Vagina (tissue), 2 donors: ENCODE data around the gene TSPAN15. TPM values are rescaled to one million over a fixed set of nuclear protein-coding genes. Genes with fewer than 3 reads are reported as not detected.

Experiments used
- DNase-seq, 2 donors: peaks; one replicate each; pipeline ENCODE4 v3.0.0-alpha.2; 2017; ENCODE audit errors: extremely low spot score in 2 of 2
- H3K27ac ChIP-seq: fragments of 200-600 bp; sonication (generic); one replicate; pipeline ENCODE4 v1.5.1; 2019
- H3K27me3 ChIP-seq: fragments of 200-600 bp; sonication (generic); one replicate; pipeline ENCODE4 v1.5.1; 2019
- H3K36me3 ChIP-seq, 2 donors: fragments of 200-600 bp; sonication (generic); one replicate each; pipeline ENCODE4 v1.5.1; 2017 to 2019
- H3K4me1 ChIP-seq: fragments of 200-600 bp; sonication (generic); one replicate; pipeline ENCODE4 v1.5.1; 2019
- H3K4me3 ChIP-seq, 2 donors: fragments of 200-600 bp; sonication (generic); 1 replicate in 1 of 2; 2 replicates in 1 of 2; pipeline ENCODE4 v1.5.1; 2016 to 2019
- H3K9me3 ChIP-seq: fragments of 200-600 bp; sonication (generic); one replicate; pipeline ENCODE4 v1.5.1; 2019
- CTCF ChIP-seq, 3 experiments: fragments of 450-650 bp in 2 of 3; fragments of 200-600 bp in 1 of 3; sonication (generic) in 1 of 3; IDR thresholded peaks; one replicate each; pipeline ENCODE4 v1.5.1; 2017 to 2019; ENCODE audit warnings: antibody characterized with exemption in 3 of 3, mild to moderate bottlenecking in 2 of 3, moderate library complexity in 2 of 3
- POLR2A ChIP-seq, 2 donors: fragments of 450-650 bp; IDR thresholded peaks; one replicate each; pipeline ENCODE4 v1.6.1; 2017; ENCODE audit warnings: antibody characterized with exemption in 2 of 2, mild to moderate bottlenecking in 2 of 2, moderate library complexity in 2 of 2
- POLR2AphosphoS5 ChIP-seq, 2 donors: sonication (generic); formaldehyde crosslinking; IDR thresholded peaks; one replicate each; pipeline ENCODE4 v1.9.0; 2017; ENCODE audit warnings: antibody characterized with exemption in 2 of 2, mild to moderate bottlenecking in 2 of 2, low read depth in 1 of 2; ENCODE audit not compliant: insufficient read depth in 1 of 2
- intact Hi-C: fragments of 100-400 bp; cut with DNase I; formaldehyde crosslinking; loops from one replicate; pipeline ENCODE4 v1.15.1; 2023
- total RNA-seq: library from RNA; depleted of rRNA; stranded (reverse); fragments of >200 nt; gene quantifications from one replicate; pipeline ENCODE4 v1.2.3, GENCODE V29; 2016

The TSPAN15 gene
- total RNA-seq, 1 donor from 2014 or later, result 26.5 TPM

- no peak for DNase-seq
- intact Hi-C loops, result no loop called here
- no peaks in the 10 kb centered on the region for H3K9me3 ChIP-seq
- no peak overlapping the region for H3K4me3 ChIP-seq
- no peaks in the 10 kb centered on the region for H3K27me3 ChIP-seq
- TF ChIP-seq POLR2AphosphoS5 (IDR thresholded peaks at IDR 0.05; ENCODE audit: insufficient read depth in 1 of 2, low read depth in 1 of 2), result no peak
- TF ChIP-seq POLR2A (IDR thresholded peaks at IDR 0.05), result no peak
- TF ChIP-seq CTCF (IDR thresholded peaks at IDR 0.05), result no peak
- no peaks in the 10 kb centered on the region for H3K36me3 ChIP-seq
- H3K27ac ChIP-seq, result no peak overlapping the region
- H3K4me1 ChIP-seq, result peaks cover 17% of the 10 kb centered on the region
Measured at GRCh38 chr10:69491611-69492010, 40.3 kb downstream of the TSPAN15 start.

- Histone ChIP-seq H3K9me3 (no peaks in the 10 kb centered on the region), H3K27ac (no peak overlapping the region), H3K36me3 (no peaks in the 10 kb centered on the region), H3K4me3 (no peak overlapping the region), H3K4me1 (peaks cover 11% of the 10 kb centered on the region), H3K27me3 (no peaks in the 10 kb centered on the region)
- intact Hi-C loops, result no loop called here
- TF ChIP-seq CTCF (IDR thresholded peaks at IDR 0.05), result no peak
- TF ChIP-seq POLR2A (IDR thresholded peaks at IDR 0.05), result no peak
- no peak for TF ChIP-seq POLR2AphosphoS5 (IDR thresholded peaks at IDR 0.05; ENCODE audit: insufficient read depth in 1 of 2, low read depth in 1 of 2)
- no peak for DNase-seq
Measured at GRCh38 chr10:69492091-69492745, 41.0 kb downstream of the TSPAN15 start.

GRCh38 chr10:69492746-69493462 lies 41.6 kb downstream of the TSPAN15 start:
- Histone ChIP-seq H3K27ac (no peak overlapping the region), H3K36me3 (no peaks in the 10 kb centered on the region), H3K4me1 (peaks cover 7% of the 10 kb centered on the region), H3K27me3 (no peaks in the 10 kb centered on the region), H3K9me3 (no peaks in the 10 kb centered on the region), H3K4me3 (no peak overlapping the region)
- intact Hi-C loops, result no loop called here
- no peak for DNase-seq
- TF ChIP-seq POLR2AphosphoS5 (IDR thresholded peaks at IDR 0.05; ENCODE audit: insufficient read depth in 1 of 2, low read depth in 1 of 2) (no peak), POLR2A (IDR thresholded peaks at IDR 0.05) (no peak), CTCF (IDR thresholded peaks at IDR 0.05) (no peak)

GRCh38 chr10:69494626-69495558 lies 43.6 kb downstream of the TSPAN15 start:
- Histone ChIP-seq H3K4me1 (peaks cover 7% of the 10 kb centered on the region), H3K27me3 (no peaks in the 10 kb centered on the region), H3K4me3 (no peak overlapping the region), H3K9me3 (no peaks in the 10 kb centered on the region), H3K27ac (no peak overlapping the region), H3K36me3 (no peaks in the 10 kb centered on the region)
- DNase-seq, result no peak
- intact Hi-C loops, result no loop called here
- TF ChIP-seq CTCF (IDR thresholded peaks at IDR 0.05) (no peak), POLR2A (IDR thresholded peaks at IDR 0.05) (no peak), POLR2AphosphoS5 (IDR thresholded peaks at IDR 0.05; ENCODE audit: insufficient read depth in 1 of 2, low read depth in 1 of 2) (no peak)
